ENCODE results near the gene CKLF. TPM values are rescaled to one million over a fixed set of nuclear protein-coding genes. Genes with fewer than 3 reads are reported as not detected.

The CKLF gene
- total RNA-seq, 1 donor from 2014 or later, result 38.0 TPM

DNA sequence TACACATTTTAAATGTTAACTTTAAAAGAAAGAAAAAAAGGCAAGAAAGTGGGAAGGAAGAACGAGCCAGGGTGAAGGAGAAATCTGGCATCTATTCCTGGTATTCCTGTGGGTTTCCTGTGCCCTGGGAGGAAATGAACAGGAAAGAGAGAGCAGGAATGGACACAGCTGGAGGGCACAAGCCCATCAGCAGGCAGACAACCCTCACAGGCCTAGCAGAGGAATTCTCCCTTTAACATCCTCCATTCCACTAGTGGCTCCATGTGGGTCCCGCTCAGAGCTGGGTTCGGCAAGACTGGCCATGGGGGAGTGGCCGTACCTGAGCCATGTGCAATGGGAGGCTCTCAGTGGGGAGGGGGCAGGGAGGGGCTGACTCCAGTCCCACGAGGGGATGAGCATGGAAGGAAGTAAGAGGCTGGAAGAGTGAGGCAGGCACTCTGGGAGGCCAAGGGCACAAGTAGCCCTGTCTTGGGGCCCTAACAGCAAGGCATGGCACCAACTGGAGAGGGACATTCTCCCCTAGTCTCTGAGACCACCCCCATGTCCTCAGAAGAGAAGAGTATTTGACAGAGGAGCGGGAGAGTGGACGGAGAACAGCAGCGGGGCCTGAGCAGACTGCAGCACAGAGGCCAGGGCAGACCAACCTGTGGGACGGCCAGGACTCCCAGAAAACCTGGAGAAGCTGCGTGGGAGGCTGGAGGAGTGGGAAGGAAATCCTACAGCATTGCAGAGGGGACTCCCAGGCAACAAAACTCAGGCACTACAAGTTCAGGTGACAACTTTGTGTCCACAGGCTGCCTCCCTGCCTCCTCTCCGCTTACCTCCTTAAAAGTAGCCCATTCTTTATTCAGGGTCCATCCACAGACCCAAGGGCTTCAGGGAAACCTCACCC, 32.6 kb upstream of the CKLF start:
- DNase-seq (ENCODE audit: low spot score), result no peak
- Mint-ChIP-seq H3K4me3 (ENCODE audit: unreplicated experiment) (peak overlapping the region; percentile 21), H3K27ac (ENCODE audit: unreplicated experiment) (peak overlapping the region; percentile 75)

DNA sequence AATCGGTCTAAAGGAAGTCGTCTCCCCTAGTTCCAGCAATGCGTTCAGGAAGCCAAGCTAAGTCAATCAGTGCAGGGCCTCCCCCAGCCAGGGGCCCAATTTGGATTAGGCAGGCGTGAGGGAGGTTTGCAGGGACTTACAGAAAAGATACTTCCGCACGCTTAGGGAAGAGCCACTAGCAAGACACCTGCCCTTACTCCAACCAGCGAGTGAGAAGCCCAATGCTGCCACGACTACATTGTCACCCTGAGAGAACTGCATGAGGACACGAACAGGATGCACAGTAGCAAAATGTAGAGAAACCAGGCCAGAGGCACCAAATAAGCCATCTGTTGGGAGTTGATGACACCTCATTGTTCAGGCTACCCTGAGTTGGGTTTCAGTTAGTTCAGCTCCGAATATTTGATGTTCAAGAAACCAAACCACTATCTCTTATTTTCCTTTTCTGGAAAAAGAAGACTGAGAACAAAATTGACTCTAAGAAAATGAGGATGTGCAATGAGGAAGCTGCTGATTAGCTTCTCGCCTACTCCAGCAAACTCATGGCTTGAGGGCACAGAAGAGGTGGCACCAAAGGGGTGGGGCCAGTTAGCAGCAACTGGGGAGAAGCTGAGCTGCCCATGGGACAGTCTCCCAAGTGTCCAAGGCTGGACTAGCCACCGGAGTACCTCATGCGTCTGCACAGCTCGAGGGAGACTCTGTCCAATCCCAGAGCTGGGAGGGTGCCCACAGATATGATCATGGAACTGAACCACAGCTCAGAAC, 31.8 kb upstream of the CKLF start:
- no peak overlapping the region for H3K4me3 Mint-ChIP-seq (ENCODE audit: unreplicated experiment)
- peaks cover 74% of the 10 kb centered on the region for H3K4me1 Mint-ChIP-seq (ENCODE audit: unreplicated experiment)
- H3K27ac Mint-ChIP-seq (ENCODE audit: unreplicated experiment), result no peak overlapping the region
- no peak for TF ChIP-seq CTCF (IDR thresholded peaks at IDR 0.05; ENCODE audit: unreplicated experiment)
- H3K27me3 Mint-ChIP-seq (ENCODE audit: unreplicated experiment), result peaks cover 7% of the 10 kb centered on the region
- no peak for DNase-seq (ENCODE audit: low spot score)
- H3K36me3 Mint-ChIP-seq (ENCODE audit: low read depth, unreplicated experiment), result peaks cover 17% of the 10 kb centered on the region
- no peaks in the 10 kb centered on the region for H3K9me3 Mint-ChIP-seq (ENCODE audit: unreplicated experiment)

More for the DNA sequence above, 32.6 kb upstream of the CKLF start:
- Mint-ChIP-seq H3K36me3 (ENCODE audit: low read depth, unreplicated experiment) (peaks cover 13% of the 10 kb centered on the region), H3K4me1 (ENCODE audit: unreplicated experiment) (peaks cover 74% of the 10 kb centered on the region), H3K27me3 (ENCODE audit: unreplicated experiment) (peaks cover 7% of the 10 kb centered on the region), H3K9me3 (ENCODE audit: unreplicated experiment) (no peaks in the 10 kb centered on the region)
- TF ChIP-seq CTCF (IDR thresholded peaks at IDR 0.05; ENCODE audit: unreplicated experiment), result no peak

- Mint-ChIP-seq H3K9me3 (ENCODE audit: unreplicated experiment) (no peaks in the 10 kb centered on the region), H3K4me1 (ENCODE audit: unreplicated experiment) (peaks cover 73% of the 10 kb centered on the region), H3K36me3 (ENCODE audit: low read depth, unreplicated experiment) (peaks cover 21% of the 10 kb centered on the region), H3K27me3 (ENCODE audit: unreplicated experiment) (peaks cover 7% of the 10 kb centered on the region), H3K4me3 (ENCODE audit: unreplicated experiment) (no peak overlapping the region), H3K27ac (ENCODE audit: unreplicated experiment) (no peak overlapping the region)
- DNase-seq (ENCODE audit: low spot score), result no peak
- no peak for TF ChIP-seq CTCF (IDR thresholded peaks at IDR 0.05; ENCODE audit: unreplicated experiment)
Measured at GRCh38 chr16:66521252-66521713, 31.1 kb upstream of the CKLF start.

GRCh38 chr16:66521951-66522771, 30.2 kb upstream of the CKLF start:
- Mint-ChIP-seq H3K4me1 (ENCODE audit: unreplicated experiment) (peaks cover 66% of the 10 kb centered on the region), H3K36me3 (ENCODE audit: low read depth, unreplicated experiment) (peaks cover 16% of the 10 kb centered on the region), H3K9me3 (ENCODE audit: unreplicated experiment) (no peaks in the 10 kb centered on the region), H3K4me3 (ENCODE audit: unreplicated experiment) (no peak overlapping the region), H3K27me3 (ENCODE audit: unreplicated experiment) (peaks cover 7% of the 10 kb centered on the region), H3K27ac (ENCODE audit: unreplicated experiment) (peak overlapping the region; percentile 25)
- TF ChIP-seq CTCF (IDR thresholded peaks at IDR 0.05; ENCODE audit: unreplicated experiment), result no peak
- DNase-seq (ENCODE audit: low spot score), result no peak
